Activated naive CD4-positive, alpha-beta T cell treated with anti-CD3 and anti-CD28 coated beads, Interleukin-2, amount 10 ng/mL, durations not matched to agents 7 days and 5 days (primary cell): ENCODE data around the gene FLG2.

Experiments used
- CTCF ChIA-PET: fragments of 350-600 bp; sonication (Branson Sonifier 250); formaldehyde crosslinking; loops from one replicate; lab custom pipeline; 2021; ENCODE audit warnings: antibody characterized with exemption; lab: Charles Lee
- DNase-seq: peaks from one replicate; pipeline ENCODE4 v3.0.0-alpha.2; 2020
- H3K27ac Mint-ChIP-seq: one replicate; pipeline ENCODE4 v1.8.0; 2021; ENCODE audit warnings: mild to moderate bottlenecking, moderate library complexity, mixed read lengths
- H3K27me3 Mint-ChIP-seq: one replicate; pipeline ENCODE4 v1.8.0; 2021; ENCODE audit warnings: mild to moderate bottlenecking, mixed read lengths
- H3K36me3 Mint-ChIP-seq: one replicate; pipeline ENCODE4 v1.8.0; 2021; ENCODE audit warnings: mixed read lengths
- H3K4me1 Mint-ChIP-seq: one replicate; pipeline ENCODE4 v1.8.0; 2021; ENCODE audit warnings: mixed read lengths
- H3K4me3 Mint-ChIP-seq: one replicate; pipeline ENCODE4 v1.8.0; 2021; ENCODE audit warnings: mild to moderate bottlenecking, moderate library complexity, mixed read lengths
- H3K9me3 Mint-ChIP-seq: one replicate; pipeline ENCODE4 v1.8.0; 2021; ENCODE audit warnings: mixed read lengths

The FLG2 gene

GRCh38 chr1:152359906-152360305 is at the start of gene FLG2:
Gene FLG2 (minus strand): TSS chr1:152360006. CDS start chr1:152358884, 1,122 bp downstream.
- no peak for DNase-seq
- Mint-ChIP-seq H3K4me3 (no peak within 1 kb of the TSS), H3K27ac (no peak within 1 kb of the TSS), H3K9me3 (peaks cover 1% of the 10 kb centered on the region), H3K27me3 (peaks cover 5% of the 10 kb centered on the region), H3K36me3 (no peaks in the 10 kb centered on the region), H3K4me1 (no peaks in the 10 kb centered on the region)
- CTCF ChIA-PET, result interaction anchor here (1.0 to 1.8 kb wide), 3 partner anchors 11 to 219 kb away, joined by 3 to 4 read pairs (median 4); no protein-coding TSS in a partner anchor

- Mint-ChIP-seq H3K4me1 (no peaks in the 10 kb centered on the region), H3K27ac (no peak overlapping the region), H3K9me3 (no peaks in the 10 kb centered on the region), H3K27me3 (peaks cover 15% of the 10 kb centered on the region), H3K4me3 (no peak overlapping the region), H3K36me3 (no peaks in the 10 kb centered on the region)
- CTCF ChIA-PET, result no interaction called here
- no peak for DNase-seq
Measured at GRCh38 chr1:152408664-152409063, 48.9 kb upstream of the FLG2 start.

- DNase-seq, result no peak
- Mint-ChIP-seq H3K4me3 (no peak overlapping the region), H3K36me3 (no peaks in the 10 kb centered on the region), H3K9me3 (no peaks in the 10 kb centered on the region), H3K27me3 (peaks cover 15% of the 10 kb centered on the region), H3K4me1 (no peaks in the 10 kb centered on the region), H3K27ac (no peak overlapping the region)
- CTCF ChIA-PET, result interaction anchor here (1.4 to 3.3 kb wide), 3 partner anchors 38 to 60 kb away, joined by 3 to 41 read pairs (median 10); no protein-coding TSS in a partner anchor
Measured at GRCh38 chr1:152398812-152399698, 39.2 kb upstream of the FLG2 start.

DNA sequence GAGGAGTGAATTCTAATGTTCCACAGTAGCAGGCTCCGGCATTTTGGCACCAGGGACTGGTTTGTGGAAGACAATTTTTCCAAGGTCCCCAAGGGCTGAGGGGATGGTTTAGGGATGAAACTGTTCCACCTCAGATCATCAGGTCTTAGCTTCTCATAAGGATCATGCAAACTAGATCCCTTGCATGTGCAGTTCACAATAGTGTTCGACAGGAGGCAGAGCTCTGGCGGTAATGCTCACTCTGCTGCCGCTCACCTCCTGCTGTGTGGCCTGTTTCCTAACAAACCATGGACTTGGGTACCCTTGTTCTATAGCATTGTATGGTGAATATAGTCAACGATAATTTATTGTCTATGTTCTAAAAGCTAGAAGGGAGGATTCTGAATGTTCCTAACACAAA is 37.7 kb upstream of the FLG2 start:
- DNase-seq, result no peak
- H3K27ac Mint-ChIP-seq, result no peak overlapping the region
- no peaks in the 10 kb centered on the region for H3K9me3 Mint-ChIP-seq
- H3K4me3 Mint-ChIP-seq, result no peak overlapping the region
- H3K27me3 Mint-ChIP-seq, result peaks cover 20% of the 10 kb centered on the region
- no peaks in the 10 kb centered on the region for H3K36me3 Mint-ChIP-seq
- H3K4me1 Mint-ChIP-seq, result no peaks in the 10 kb centered on the region
- CTCF ChIA-PET, result interaction anchor here (0.6 to 3.3 kb wide), 2 partner anchors 44 to 61 kb away, joined by 3 to 41 read pairs; no protein-coding TSS in a partner anchor

- Mint-ChIP-seq H3K4me3 (no peak overlapping the region), H3K27ac (no peak overlapping the region), H3K27me3 (peaks cover 20% of the 10 kb centered on the region), H3K4me1 (no peaks in the 10 kb centered on the region), H3K9me3 (no peaks in the 10 kb centered on the region), H3K36me3 (no peaks in the 10 kb centered on the region)
- CTCF ChIA-PET, result no interaction called here
- DNase-seq, result no peak
Measured at GRCh38 chr1:152394151-152394550, 34.3 kb upstream of the FLG2 start.

GRCh38 chr1:152392909-152393308 is 33.1 kb upstream of the FLG2 start:
- Mint-ChIP-seq H3K4me3 (no peak overlapping the region), H3K27me3 (peaks cover 14% of the 10 kb centered on the region), H3K4me1 (no peaks in the 10 kb centered on the region), H3K27ac (no peak overlapping the region), H3K9me3 (no peaks in the 10 kb centered on the region), H3K36me3 (no peaks in the 10 kb centered on the region)
- CTCF ChIA-PET, result no interaction called here
- DNase-seq, result no peak

DNA sequence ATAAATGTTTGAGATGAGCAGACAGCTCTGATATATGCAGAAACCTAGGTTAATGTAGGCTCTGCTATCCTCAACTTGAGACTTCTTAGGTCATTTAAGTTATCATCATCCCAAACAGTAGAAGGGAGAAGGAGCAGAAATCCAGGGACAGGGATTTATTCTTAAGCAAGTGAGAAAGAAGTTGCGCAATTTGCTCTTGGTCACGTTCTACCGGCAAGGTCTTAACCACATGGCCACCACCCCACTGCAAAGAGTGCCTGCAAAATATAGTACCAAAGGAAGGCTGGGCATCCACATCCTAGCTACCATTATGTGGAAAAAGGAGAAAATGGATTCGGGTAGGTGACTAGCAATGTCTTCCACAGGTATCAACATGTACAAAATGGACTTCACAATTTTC is 29.1 kb upstream of the FLG2 start:
- Mint-ChIP-seq H3K27ac (no peak overlapping the region), H3K36me3 (no peaks in the 10 kb centered on the region), H3K9me3 (no peaks in the 10 kb centered on the region), H3K27me3 (peaks cover 5% of the 10 kb centered on the region), H3K4me1 (no peaks in the 10 kb centered on the region), H3K4me3 (no peak overlapping the region)
- CTCF ChIA-PET, result no interaction called here
- no peak for DNase-seq

DNA sequence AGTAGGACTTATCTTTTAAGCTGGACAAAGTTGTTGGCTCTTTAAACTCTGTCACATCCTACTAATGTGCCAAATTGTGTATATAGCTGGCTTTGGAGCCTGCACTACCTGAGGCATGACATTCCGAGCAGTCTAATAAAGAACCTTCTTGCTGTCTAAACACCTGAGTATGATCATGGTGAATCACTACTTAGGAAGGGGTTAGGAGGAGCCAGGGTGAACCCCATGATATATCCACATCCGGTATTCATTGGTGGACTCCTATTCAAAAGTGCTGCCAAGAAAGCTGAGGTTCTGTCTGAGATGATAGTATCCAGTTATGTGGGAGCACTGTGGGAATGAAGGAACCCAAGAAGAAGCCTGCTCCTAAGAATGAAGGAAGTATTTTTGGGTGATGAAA is 27.1 kb upstream of the FLG2 start:
- Mint-ChIP-seq H3K27me3 (no peaks in the 10 kb centered on the region), H3K36me3 (no peaks in the 10 kb centered on the region), H3K4me3 (no peak overlapping the region), H3K27ac (no peak overlapping the region), H3K9me3 (no peaks in the 10 kb centered on the region), H3K4me1 (no peaks in the 10 kb centered on the region)
- CTCF ChIA-PET, result interaction anchor here (0.7 kb wide), 1 partner anchor 1209 kb away, joined by 3 read pairs; no protein-coding TSS in a partner anchor
- DNase-seq, result no peak

GRCh38 chr1:152380932-152381331 is 21.1 kb upstream of the FLG2 start:
- no peaks in the 10 kb centered on the region for H3K4me1 Mint-ChIP-seq
- no peaks in the 10 kb centered on the region for H3K9me3 Mint-ChIP-seq
- H3K36me3 Mint-ChIP-seq, result no peaks in the 10 kb centered on the region
- CTCF ChIA-PET, result no interaction called here
- no peak for DNase-seq
- H3K27ac Mint-ChIP-seq, result no peak overlapping the region
- no peaks in the 10 kb centered on the region for H3K27me3 Mint-ChIP-seq
- no peak overlapping the region for H3K4me3 Mint-ChIP-seq

DNA sequence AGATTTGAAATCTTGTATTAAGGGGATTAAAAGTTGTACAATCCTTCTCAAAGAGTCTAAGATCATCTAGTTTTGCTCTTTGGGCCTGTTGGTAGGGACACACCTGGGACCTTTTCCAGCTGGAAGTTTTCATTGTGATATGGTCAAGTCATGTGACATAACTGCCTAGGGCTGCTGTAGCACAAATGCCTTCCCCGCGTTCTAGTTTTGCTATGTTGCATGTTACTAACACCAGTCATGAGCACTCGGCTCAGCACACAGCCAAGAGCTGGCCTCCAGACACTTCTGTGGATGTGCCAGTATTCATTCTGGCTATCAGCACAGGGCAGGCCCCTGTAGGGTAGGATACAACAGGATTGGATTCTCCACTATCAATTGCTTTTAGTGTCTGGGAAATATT is 14.6 kb upstream of the FLG2 start:
- Mint-ChIP-seq H3K36me3 (no peaks in the 10 kb centered on the region), H3K9me3 (no peaks in the 10 kb centered on the region), H3K27ac (no peak overlapping the region), H3K27me3 (no peaks in the 10 kb centered on the region), H3K4me3 (no peak overlapping the region), H3K4me1 (no peaks in the 10 kb centered on the region)
- no peak for DNase-seq
- CTCF ChIA-PET, result interaction anchor here (0.6 kb wide), 1 partner anchor 10 kb away, joined by 3 read pairs; no protein-coding TSS in a partner anchor

DNA sequence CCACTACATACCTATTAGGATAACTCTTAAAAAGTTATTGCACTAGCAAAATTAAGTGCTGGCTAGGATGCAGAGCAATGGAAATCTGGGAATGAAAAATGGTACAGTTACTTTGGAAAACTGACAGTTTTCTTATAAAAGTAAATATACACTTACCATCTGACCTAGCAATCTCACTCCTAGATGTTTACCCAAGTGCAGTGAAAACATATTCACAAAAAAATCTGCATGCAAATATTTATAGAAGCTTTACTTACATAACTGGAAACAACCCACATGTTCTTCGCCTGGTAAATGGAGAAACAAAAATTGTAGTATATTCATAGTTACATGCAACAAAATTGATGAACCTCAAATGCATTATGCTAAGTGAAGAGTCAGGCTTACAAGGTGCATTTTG is 12.9 kb upstream of the FLG2 start:
- Mint-ChIP-seq H3K4me3 (no peak overlapping the region), H3K4me1 (no peaks in the 10 kb centered on the region), H3K9me3 (no peaks in the 10 kb centered on the region), H3K36me3 (no peaks in the 10 kb centered on the region), H3K27ac (no peak overlapping the region), H3K27me3 (no peaks in the 10 kb centered on the region)
- no peak for DNase-seq
- CTCF ChIA-PET, result no interaction called here

- H3K36me3 Mint-ChIP-seq, result no peaks in the 10 kb centered on the region
- H3K4me1 Mint-ChIP-seq, result no peaks in the 10 kb centered on the region
- CTCF ChIA-PET, result no interaction called here
- H3K9me3 Mint-ChIP-seq, result no peaks in the 10 kb centered on the region
- no peak overlapping the region for H3K4me3 Mint-ChIP-seq
- no peaks in the 10 kb centered on the region for H3K27me3 Mint-ChIP-seq
- DNase-seq, result no peak
- H3K27ac Mint-ChIP-seq, result no peak overlapping the region
Measured at GRCh38 chr1:152367436-152367835, 7.6 kb upstream of the FLG2 start.

- no peak overlapping the region for H3K27ac Mint-ChIP-seq
- H3K27me3 Mint-ChIP-seq, result peaks cover 5% of the 10 kb centered on the region
- no peak overlapping the region for H3K4me3 Mint-ChIP-seq
- peaks cover 4% of the 10 kb centered on the region for H3K9me3 Mint-ChIP-seq
- DNase-seq, result no peak
- H3K4me1 Mint-ChIP-seq, result no peaks in the 10 kb centered on the region
- no peaks in the 10 kb centered on the region for H3K36me3 Mint-ChIP-seq
- CTCF ChIA-PET, result no interaction called here
Measured at GRCh38 chr1:152356736-152357135, 3.1 kb downstream of the FLG2 start.

- CTCF ChIA-PET, result no interaction called here
- DNase-seq, result no peak
- H3K4me3 Mint-ChIP-seq, result no peak overlapping the region
- H3K36me3 Mint-ChIP-seq, result no peaks in the 10 kb centered on the region
- H3K27ac Mint-ChIP-seq, result no peak overlapping the region
- no peaks in the 10 kb centered on the region for H3K4me1 Mint-ChIP-seq
- H3K9me3 Mint-ChIP-seq, result no peaks in the 10 kb centered on the region
- H3K27me3 Mint-ChIP-seq, result no peaks in the 10 kb centered on the region
Measured at GRCh38 chr1:152349611-152350010, 10.2 kb downstream of the FLG2 start.

DNA sequence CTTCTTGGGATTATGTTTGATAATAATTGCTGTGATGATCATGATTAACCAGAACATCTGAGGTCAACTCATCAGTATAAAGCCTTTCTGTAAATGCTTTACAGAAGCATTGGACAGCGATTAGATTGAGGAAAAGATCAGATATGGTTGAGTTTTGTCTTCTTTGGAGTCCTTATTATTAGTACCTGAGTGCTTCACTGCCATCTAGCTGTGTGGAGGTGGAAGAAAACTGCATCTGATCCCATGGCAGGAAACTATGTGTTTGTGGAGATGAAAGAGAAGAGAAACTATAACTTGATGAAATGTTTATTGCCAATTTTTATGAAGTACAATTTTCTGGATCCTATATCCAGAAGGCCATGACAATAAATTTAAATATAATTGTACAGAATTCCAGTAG is 11.4 kb downstream of the FLG2 start:
- DNase-seq, result no peak
- no peak overlapping the region for H3K27ac Mint-ChIP-seq
- H3K27me3 Mint-ChIP-seq, result no peaks in the 10 kb centered on the region
- CTCF ChIA-PET, result interaction anchor here (0.9 to 2.3 kb wide), 11 partner anchors 11 to 207 kb away, joined by 3 to 38 read pairs (median 4); partner anchors contain the start of gene FLG2
- H3K9me3 Mint-ChIP-seq, result no peaks in the 10 kb centered on the region
- no peaks in the 10 kb centered on the region for H3K4me1 Mint-ChIP-seq
- H3K4me3 Mint-ChIP-seq, result no peak overlapping the region
- H3K36me3 Mint-ChIP-seq, result no peaks in the 10 kb centered on the region
